ENCODE measurements around the gene TMEM125. TPM values are rescaled to one million over a fixed set of nuclear protein-coding genes. Genes with fewer than 3 reads are reported as not detected.

Gene TMEM125
- total and polyA plus RNA-seq, 9 of the 15 experiments (the other 6 are each of a cell fraction or from before 2014, with no cell fraction given), result 0.07 to 0.08 TPM; not detected in 7

- 47% methylated on average over 11 of the region's 11 CpGs for WGBS (ENCODE audit: insufficient coverage, low coverage, missing lambda C conversion rate)
- CTCF ChIA-PET (ENCODE audit: low intra/inter-chr PET ratio), result no interaction called here
- H2AFZ ChIP-seq (ENCODE audit: low read depth, low read length), result no peak overlapping the region
- peaks cover 0 to 16% of the 10 kb centered on the region in 2 experiments; a peak in 3 of 5 replicates for H3K4me1 ChIP-seq (replicated peaks in 1 of 2; ENCODE audit: control insufficient read depth in 2 of 2, insufficient read depth in 2 of 2, low read length in 2 of 2)
- no peak for DNase-seq (ENCODE audit: extremely low read depth in 1 of 4, low spot score in 3 of 4)
- POLR2A ChIA-PET, result interaction anchor here (0.6 to 1.2 kb wide), 3 partner anchors 44 to 175 kb away, joined by 3 read pairs; partner anchors contain the start of gene CDC20
- no peak overlapping the region for H3K4me3 ChIP-seq
- H4K20me1 ChIP-seq (replicated peaks; ENCODE audit: control insufficient read depth, insufficient read depth, low read length), result peaks cover 8% of the 10 kb centered on the region
- no TSS peak for BruUV-seq (replicated peaks)
- no peak overlapping the region for H3K27ac ChIP-seq (ENCODE audit: extremely low read depth, low read depth, low read length)
- H3K4me2 ChIP-seq (ENCODE audit: insufficient read depth, low read length), result no peak overlapping the region
- no peaks in the 10 kb centered on the region for H3K9me3 ChIP-seq (replicated peaks; ENCODE audit: control insufficient read depth, insufficient read depth, low read depth, low read length)
- in situ Hi-C loops (cut with MboI) (no loop called here), intact Hi-C loops (cut with micrococcal nuclease) (no loop called here)
- no peak overlapping the region; a peak in 1 of 4 replicates for H3K9ac ChIP-seq (ENCODE audit: insufficient read depth in 1 of 2, low read depth in 2 of 2, low read length in 2 of 2)
- no peak for FAIRE-seq
- no peak for ATAC-seq
- no peaks in the 10 kb centered on the region for H3K36me3 ChIP-seq (ENCODE audit: control insufficient read depth, insufficient read depth, low read length)
- no peaks in the 10 kb centered on the region for H3K79me2 ChIP-seq (ENCODE audit: control insufficient read depth, insufficient read depth, low read length)
- TF ChIP-seq POLR2AphosphoS2 (IDR thresholded peaks at IDR 0.05; ENCODE audit: low read length) (no peak), LCOR (CRISPR knock-in tag; IDR thresholded peaks at IDR 0.05) (no peak), ZNF76 (CRISPR knock-in tag; IDR thresholded peaks at IDR 0.05; ENCODE audit: borderline replicate concordance) (no peak), CGGBP1 (CRISPR knock-in tag; IDR thresholded peaks at IDR 0.05) (no peak), ADNP (tag; IDR thresholded peaks at IDR 0.05) (no peak), GATAD2A (IDR thresholded peaks at IDR 0.05) (no peak), HDGF (IDR thresholded peaks at IDR 0.05) (no peak), ZNF124 (CRISPR knock-in tag; IDR thresholded peaks at IDR 0.05) (no peak), PHB (CRISPR knock-in tag; IDR thresholded peaks at IDR 0.05) (no peak), NBN (IDR thresholded peaks at IDR 0.05; ENCODE audit: low read depth) (no peak), ETV1 (tag; conservative IDR thresholded peaks at IDR 0.05; ENCODE audit: low read depth) (no peak), ATF7 (IDR thresholded peaks at IDR 0.05) (no peak), CCNT2 (IDR thresholded peaks at IDR 0.05; ENCODE audit: borderline replicate concordance, extremely low read depth, insufficient read length, low read depth, low read length) (no peak), BRCA1 (IDR thresholded peaks at IDR 0.05) (no peak), BRCA1 (CRISPR knock-in tag; IDR thresholded peaks at IDR 0.05) (no peak)
- peaks cover 45 to 80% of the 10 kb centered on the region in 2 experiments for H3K27me3 ChIP-seq (ENCODE audit: control insufficient read depth in 2 of 2, insufficient read depth in 2 of 2, low read length in 2 of 2)
- H3K9me1 ChIP-seq (ENCODE audit: control insufficient read depth, insufficient read depth, low read length), result peaks cover 3% of the 10 kb centered on the region
Measured at GRCh38 chr1:43286115-43286514, 16.3 kb downstream of the TMEM125 start.
